Karpas-422 (cell line): Measurements from ENCODE around the gene LYST. TPM values are rescaled to one million over a fixed set of nuclear protein-coding genes. Genes with fewer than 3 reads are reported as not detected.

Source experiments
- small RNA-seq: library from RNA; depleted of rRNA; stranded (forward); fragments of <200 nt; gene quantifications from one replicate; pipeline ENCODE3, GENCODE V24; 2014
- total RNA-seq: library from RNA; depleted of rRNA; stranded (reverse); fragments of >200 nt; shearing (Covaris generic); gene quantifications from 2 replicates; pipeline ENCODE4 v1.2.3, GENCODE V29; 2014; ENCODE audit warnings: low replicate concordance; rRNA removed

Gene LYST
- total RNA-seq, 1 experiment from 2014 or later, result 7.8 TPM

Small RNA genes lying within 50 kb of the gene (small RNA-seq; reads per million reads assigned to genes)
- gene MIR1537, result not detected
- not detected for gene RNU6-968P

Other genes starting within 250 kb of the LYST start
- not detected in 2 replicates for gene GNG4, start 217.1 kb downstream of the LYST start, total RNA-seq
- not detected in 2 replicates for gene NID1, start 198.2 kb upstream of the LYST start, total RNA-seq